Osteocyte (in vitro differentiated cells): ENCODE measurements around the gene TOP1. TPM values are rescaled to one million over a fixed set of nuclear protein-coding genes. Genes with fewer than 3 reads are reported as not detected.

ENCODE experiments used
- DNase-seq: peaks from one replicate; pipeline ENCODE4 v3.0.0; 2021; ENCODE audit warnings: mixed read lengths; ENCODE audit not compliant: unreplicated experiment; ENCODE audit errors: extremely low spot score
- H3K27ac Mint-ChIP-seq: one replicate; pipeline ENCODE4 v1.8.0; 2021; ENCODE audit warnings: mild to moderate bottlenecking, mixed read lengths; ENCODE audit not compliant: unreplicated experiment
- H3K27me3 Mint-ChIP-seq: one replicate; pipeline ENCODE4 v1.8.0; 2021; ENCODE audit warnings: mixed read lengths; ENCODE audit not compliant: unreplicated experiment
- H3K36me3 Mint-ChIP-seq: one replicate; pipeline ENCODE4 v1.8.0; 2021; ENCODE audit warnings: mixed read lengths; ENCODE audit not compliant: unreplicated experiment
- H3K4me1 Mint-ChIP-seq: one replicate; pipeline ENCODE4 v1.8.0; 2021; ENCODE audit warnings: mixed read lengths; ENCODE audit not compliant: unreplicated experiment
- H3K4me3 Mint-ChIP-seq: one replicate; pipeline ENCODE4 v1.8.0; 2021; ENCODE audit warnings: mild to moderate bottlenecking, moderate library complexity, mixed read lengths; ENCODE audit not compliant: unreplicated experiment
- H3K9me3 Mint-ChIP-seq: one replicate; pipeline ENCODE4 v1.8.0; 2021; ENCODE audit warnings: mixed read lengths; ENCODE audit not compliant: unreplicated experiment
- total RNA-seq: library from RNA; stranded (reverse); gene quantifications from 2 replicates; pipeline ENCODE4 v1.2.1, GENCODE V29; 2021
- TF ChIP-seq, protein P1 (sequence below): fragments of 200-600 bp; sonication (generic); IDR thresholded peaks from 2 replicates; pipeline ENCODE4 v1.5.0; 2021; ENCODE audit warnings: antibody characterized with exemption, mild to moderate bottlenecking, moderate library complexity

TOP1 gene
- total RNA-seq, 1 donor from 2014 or later = 51.1 TPM

DNA sequence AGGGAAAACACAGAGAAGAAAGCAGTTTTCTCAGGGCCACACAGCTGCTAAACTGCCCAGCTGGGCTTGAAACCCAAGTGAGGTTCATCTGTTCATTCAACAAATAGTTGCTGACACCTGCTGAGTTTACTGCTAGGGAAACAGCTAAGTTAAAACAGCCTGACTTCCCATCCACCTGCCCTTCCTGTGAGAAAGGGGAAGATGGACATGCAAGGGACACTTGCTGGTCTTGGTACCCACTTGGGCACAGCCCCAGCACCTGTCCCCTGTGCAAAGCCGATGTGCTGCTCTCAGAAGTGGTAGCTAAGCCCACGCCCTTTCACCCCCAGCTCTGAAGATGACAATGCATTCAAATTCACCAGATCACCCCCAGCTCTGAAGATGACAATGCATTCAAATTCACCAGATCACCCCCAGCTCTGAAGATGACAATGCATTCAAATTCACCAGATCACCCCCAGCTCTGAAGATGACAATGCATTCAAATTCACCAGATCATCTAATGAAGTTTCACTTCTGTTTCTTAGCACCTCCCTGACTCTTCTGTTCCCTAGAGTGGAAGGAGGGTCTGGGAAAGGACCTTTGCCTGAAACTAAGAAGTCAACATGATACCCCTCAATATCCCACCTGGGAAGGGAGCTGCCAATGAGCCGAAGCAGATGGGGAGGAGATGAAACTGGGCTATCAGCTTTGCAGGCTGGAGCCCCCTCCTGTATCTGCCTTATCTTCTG lies 46.0 kb upstream of the TOP1 start:
- no peak overlapping the region for H3K4me3 Mint-ChIP-seq
- no peak overlapping the region for H3K27ac Mint-ChIP-seq
- TF ChIP-seq, protein P1, sequence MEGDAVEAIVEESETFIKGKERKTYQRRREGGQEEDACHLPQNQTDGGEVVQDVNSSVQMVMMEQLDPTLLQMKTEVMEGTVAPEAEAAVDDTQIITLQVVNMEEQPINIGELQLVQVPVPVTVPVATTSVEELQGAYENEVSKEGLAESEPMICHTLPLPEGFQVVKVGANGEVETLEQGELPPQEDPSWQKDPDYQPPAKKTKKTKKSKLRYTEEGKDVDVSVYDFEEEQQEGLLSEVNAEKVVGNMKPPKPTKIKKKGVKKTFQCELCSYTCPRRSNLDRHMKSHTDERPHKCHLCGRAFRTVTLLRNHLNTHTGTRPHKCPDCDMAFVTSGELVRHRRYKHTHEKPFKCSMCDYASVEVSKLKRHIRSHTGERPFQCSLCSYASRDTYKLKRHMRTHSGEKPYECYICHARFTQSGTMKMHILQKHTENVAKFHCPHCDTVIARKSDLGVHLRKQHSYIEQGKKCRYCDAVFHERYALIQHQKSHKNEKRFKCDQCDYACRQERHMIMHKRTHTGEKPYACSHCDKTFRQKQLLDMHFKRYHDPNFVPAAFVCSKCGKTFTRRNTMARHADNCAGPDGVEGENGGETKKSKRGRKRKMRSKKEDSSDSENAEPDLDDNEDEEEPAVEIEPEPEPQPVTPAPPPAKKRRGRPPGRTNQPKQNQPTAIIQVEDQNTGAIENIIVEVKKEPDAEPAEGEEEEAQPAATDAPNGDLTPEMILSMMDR = no peak
- H3K36me3 Mint-ChIP-seq = peaks cover 2% of the 10 kb centered on the region
- peaks cover 13% of the 10 kb centered on the region for H3K9me3 Mint-ChIP-seq
- peaks cover 2% of the 10 kb centered on the region for H3K4me1 Mint-ChIP-seq
- peaks cover 10% of the 10 kb centered on the region for H3K27me3 Mint-ChIP-seq
- DNase-seq = peak; percentile 54

- no peaks in the 10 kb centered on the region for H3K9me3 Mint-ChIP-seq
- DNase-seq = no peak
- H3K27me3 Mint-ChIP-seq = no peaks in the 10 kb centered on the region
- no peaks in the 10 kb centered on the region for H3K36me3 Mint-ChIP-seq
- peaks cover 2% of the 10 kb centered on the region for H3K4me1 Mint-ChIP-seq
- no peak overlapping the region for H3K27ac Mint-ChIP-seq
- TF ChIP-seq, protein P1 = no peak
- no peak overlapping the region for H3K4me3 Mint-ChIP-seq
Observed at GRCh38 chr20:40983898-40984297, 44.7 kb upstream of the TOP1 start.

DNA sequence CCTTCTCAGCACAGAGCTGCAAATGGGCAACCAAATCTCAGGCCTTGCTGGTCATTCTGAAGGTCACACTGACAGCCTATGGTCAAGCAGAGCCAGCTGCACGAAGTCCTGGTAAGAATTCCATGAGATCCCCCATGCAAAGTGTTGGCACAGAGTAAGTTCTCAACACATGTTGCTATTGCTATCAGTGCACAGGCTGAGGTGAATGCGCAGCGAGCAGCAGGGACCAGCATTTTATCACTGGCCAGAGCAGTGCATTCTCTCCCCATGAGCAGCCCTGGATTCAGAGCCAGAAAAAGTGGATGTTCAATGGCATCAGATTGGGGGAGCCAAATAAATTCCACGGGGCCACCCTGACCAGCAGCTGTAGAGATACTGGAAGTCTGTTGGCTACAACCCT lies 44.1 kb upstream of the TOP1 start:
- Mint-ChIP-seq H3K36me3 (no peaks in the 10 kb centered on the region), H3K27ac (no peak overlapping the region), H3K9me3 (no peaks in the 10 kb centered on the region), H3K27me3 (no peaks in the 10 kb centered on the region), H3K4me1 (peaks cover 2% of the 10 kb centered on the region), H3K4me3 (no peak overlapping the region)
- DNase-seq = peak; percentile 60
- TF ChIP-seq, protein P1 = no peak

GRCh38 chr20:40986774-40987173 lies 41.8 kb upstream of the TOP1 start:
- TF ChIP-seq, protein P1 = no peak
- no peak for DNase-seq
- Mint-ChIP-seq H3K27ac (no peak overlapping the region), H3K4me1 (peaks cover 10% of the 10 kb centered on the region), H3K4me3 (no peak overlapping the region), H3K9me3 (no peaks in the 10 kb centered on the region), H3K27me3 (no peaks in the 10 kb centered on the region), H3K36me3 (no peaks in the 10 kb centered on the region)

- Mint-ChIP-seq H3K9me3 (no peaks in the 10 kb centered on the region), H3K27me3 (no peaks in the 10 kb centered on the region), H3K4me1 (peaks cover 10% of the 10 kb centered on the region), H3K36me3 (no peaks in the 10 kb centered on the region), H3K27ac (no peak overlapping the region), H3K4me3 (no peak overlapping the region)
- TF ChIP-seq, protein P1 = peak; percentile 88
- peak; percentile 89 for DNase-seq
Observed at GRCh38 chr20:40990542-40991120, 38.0 kb upstream of the TOP1 start.
